GM13976 (cell line): ENCODE results near the gene CCDC57.
"Not testable (repeated sequence)": the region's sequence is repeated elsewhere in the genome, so short reads cannot be mapped to it uniquely, and the experiment has no call there.

Source experiments
- DNase-seq: peaks from one replicate; pipeline ENCODE4 v3.0.0; 2012; ENCODE audit warnings: low spot score
- in situ Hi-C: fragments of 300-500 bp; cut with MboI; formaldehyde crosslinking; loops from one replicate; pipeline ENCODE4 v1.12.0; 2022; ENCODE audit warnings: low sequenced_read_pairs, mixed read lengths, inconsistent platforms; ENCODE audit not compliant: unreplicated experiment
- TF ChIP-seq, protein P1 (sequence below): IDR thresholded peaks from 2 replicates; pipeline ENCODE4 v1.5.1; 2012; ENCODE audit warnings: borderline replicate concordance, mild to moderate bottlenecking; ENCODE audit not compliant: insufficient read depth; ENCODE audit errors: extremely low read depth, missing control alignments, control extremely low read depth

The CCDC57 gene

DNA sequence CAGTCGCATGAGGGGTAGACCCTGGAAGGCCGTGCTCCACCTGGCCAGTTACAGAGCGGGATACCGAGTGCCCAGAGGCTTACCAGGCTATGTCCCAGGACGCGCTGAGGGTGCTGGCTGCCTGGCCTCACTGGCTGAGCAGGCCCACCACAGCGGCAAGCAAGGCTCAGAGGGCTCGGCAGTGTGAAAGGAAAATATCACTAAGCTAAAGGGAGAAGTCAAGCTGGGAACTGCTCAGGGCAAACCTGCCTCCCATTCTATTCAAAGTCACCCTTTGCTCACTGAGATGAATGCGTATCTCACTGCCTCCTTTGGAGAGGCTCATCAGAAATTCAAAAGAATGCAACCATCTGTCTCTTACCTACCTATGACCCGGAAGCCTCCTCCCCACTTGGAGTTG lies 37.4 kb downstream of the CCDC57 start:
- in situ Hi-C loops, result no loop called here
- TF ChIP-seq, protein P1, sequence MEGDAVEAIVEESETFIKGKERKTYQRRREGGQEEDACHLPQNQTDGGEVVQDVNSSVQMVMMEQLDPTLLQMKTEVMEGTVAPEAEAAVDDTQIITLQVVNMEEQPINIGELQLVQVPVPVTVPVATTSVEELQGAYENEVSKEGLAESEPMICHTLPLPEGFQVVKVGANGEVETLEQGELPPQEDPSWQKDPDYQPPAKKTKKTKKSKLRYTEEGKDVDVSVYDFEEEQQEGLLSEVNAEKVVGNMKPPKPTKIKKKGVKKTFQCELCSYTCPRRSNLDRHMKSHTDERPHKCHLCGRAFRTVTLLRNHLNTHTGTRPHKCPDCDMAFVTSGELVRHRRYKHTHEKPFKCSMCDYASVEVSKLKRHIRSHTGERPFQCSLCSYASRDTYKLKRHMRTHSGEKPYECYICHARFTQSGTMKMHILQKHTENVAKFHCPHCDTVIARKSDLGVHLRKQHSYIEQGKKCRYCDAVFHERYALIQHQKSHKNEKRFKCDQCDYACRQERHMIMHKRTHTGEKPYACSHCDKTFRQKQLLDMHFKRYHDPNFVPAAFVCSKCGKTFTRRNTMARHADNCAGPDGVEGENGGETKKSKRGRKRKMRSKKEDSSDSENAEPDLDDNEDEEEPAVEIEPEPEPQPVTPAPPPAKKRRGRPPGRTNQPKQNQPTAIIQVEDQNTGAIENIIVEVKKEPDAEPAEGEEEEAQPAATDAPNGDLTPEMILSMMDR, result no peak
- no peak for DNase-seq

DNA sequence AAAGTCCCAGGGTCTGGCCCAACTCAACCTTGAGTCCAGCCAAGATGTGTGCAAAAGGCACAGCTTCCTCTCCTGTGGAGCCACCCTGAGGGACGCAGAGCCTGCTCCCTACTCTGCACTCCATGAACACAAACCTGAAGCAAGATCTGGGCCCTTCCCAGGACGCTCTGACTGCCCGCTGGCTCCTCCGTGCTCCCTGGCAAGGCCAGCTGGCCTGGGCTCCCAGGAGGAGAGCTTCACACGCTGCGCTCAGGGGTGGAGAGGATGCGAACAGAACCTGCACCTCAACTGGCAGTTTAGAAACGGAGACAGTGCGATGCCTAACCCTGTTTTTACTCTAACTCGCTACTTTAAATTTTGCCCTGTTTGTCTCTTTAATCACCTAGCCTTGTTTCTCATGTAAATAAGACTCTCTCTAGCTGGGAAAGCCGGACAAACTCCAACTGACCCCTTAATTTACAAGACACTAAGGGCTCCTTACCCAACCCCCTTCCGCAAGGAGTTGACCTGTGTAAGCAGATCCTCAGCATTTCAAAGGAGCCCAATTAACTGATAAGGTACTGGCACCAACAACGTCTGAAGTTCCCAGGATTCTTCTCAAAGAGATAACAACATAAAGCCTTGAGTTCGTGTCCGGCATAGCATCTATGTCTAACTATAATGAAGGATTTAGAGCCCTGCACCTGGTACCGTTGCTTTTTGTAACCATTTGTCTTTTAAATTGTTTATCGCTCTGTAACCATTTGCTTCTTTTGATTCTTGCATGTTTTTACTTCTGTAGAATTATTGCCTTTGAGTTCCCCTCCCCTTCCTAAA lies 38.4 kb downstream of the CCDC57 start:
- in situ Hi-C loops, result not testable (repeated sequence)

GRCh38 chr17:82173351-82174041 lies 39.1 kb downstream of the CCDC57 start:
- no peak for DNase-seq
- in situ Hi-C loops, result no loop called here
- TF ChIP-seq, protein P1, result no peak

More for the DNA sequence above, 38.4 kb downstream of the CCDC57 start:
- not testable (repeated sequence) for DNase-seq

DNA sequence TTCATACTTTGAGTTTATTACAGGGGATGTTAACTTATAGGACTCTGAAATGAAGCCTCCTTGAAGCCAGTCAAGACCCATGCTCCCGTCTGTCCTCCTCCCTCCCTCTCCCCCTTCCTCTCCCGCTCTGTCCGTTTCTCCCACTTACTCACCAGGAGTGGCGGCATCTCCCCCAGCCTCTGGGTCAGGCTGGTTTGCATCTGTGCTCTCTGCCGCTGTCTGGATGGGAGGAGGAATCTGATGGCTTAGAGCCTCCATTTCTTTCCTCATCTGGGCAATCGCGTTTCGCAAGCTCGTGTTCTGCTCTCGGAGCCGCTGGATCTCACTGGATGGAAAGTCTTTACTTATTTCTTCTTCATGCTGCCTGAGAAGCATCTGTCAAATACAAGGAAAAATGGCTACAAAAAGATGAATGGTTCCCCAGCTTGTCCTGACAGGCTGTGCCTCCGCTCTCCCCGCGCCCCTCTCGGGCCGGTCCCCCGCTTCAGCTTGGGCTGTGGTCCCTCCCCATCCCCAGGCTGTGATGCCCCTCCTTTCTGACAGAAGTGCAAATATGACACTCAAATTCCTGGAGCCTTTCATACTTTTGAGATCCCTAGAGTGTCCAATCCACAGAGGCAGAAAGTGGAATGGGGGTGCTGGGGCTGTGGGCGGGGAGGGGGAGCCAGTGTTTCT lies 40.0 kb downstream of the CCDC57 start:
- in situ Hi-C loops, result no loop called here
- TF ChIP-seq, protein P1, result no peak
- peak; percentile 10 for DNase-seq

DNA sequence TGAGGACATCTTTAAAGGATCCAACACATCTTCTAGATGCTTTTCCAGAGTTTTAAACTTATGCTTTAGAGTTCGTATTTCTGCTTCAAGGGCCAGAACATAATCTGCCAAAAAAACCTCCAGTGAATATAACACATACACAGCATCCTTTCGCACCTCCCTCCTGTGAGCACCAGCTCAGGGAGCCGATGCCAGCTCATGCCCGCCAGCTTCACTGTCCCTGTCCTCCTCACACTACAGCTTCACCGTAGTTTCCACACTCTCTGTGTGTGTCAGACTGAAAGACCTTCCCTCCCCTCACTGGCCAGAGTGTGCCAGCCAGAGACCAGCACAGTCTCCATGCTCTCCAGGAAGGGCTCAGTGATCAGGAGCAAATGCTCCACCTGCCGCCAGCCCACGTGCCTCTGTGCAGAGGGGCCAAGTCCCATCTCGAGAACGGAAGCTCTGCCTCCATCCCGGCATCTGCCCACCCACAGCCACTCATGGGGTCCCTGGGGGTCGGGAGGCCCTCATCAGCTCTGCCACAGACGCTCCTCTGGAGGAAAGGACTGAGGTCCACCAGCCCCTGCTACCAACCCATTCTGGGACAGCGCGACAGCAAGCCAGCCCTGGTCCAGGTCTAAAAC lies 40.8 kb downstream of the CCDC57 start:
- DNase-seq, result peak; percentile 19
- TF ChIP-seq, protein P1, result no peak
- in situ Hi-C loops, result no loop called here

DNA sequence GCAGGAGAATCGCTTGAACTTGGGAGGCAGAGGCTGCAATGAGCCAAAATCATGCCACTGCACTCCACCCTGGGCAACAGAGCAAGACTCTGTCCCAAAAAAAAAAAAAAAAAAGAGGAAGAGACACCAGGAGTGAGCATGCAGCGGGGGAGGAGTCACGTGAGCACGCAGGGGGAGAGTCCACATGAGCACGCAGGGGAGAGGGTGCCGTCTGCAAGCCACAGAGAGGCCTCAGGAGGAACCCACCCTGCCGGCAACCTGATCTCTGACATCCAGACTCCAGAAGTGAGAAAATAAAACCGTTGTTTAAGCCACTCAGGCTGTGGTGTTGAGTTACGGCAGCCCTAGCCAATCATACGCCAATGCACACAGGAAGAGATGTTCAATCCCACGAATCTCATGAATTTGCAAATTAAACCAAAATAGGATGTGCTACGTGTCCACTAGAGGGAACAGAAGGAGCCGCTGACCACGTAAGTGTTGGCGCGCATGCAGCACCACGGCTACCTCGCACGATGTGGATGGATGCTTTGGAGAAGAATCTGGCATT lies 42.2 kb downstream of the CCDC57 start:
- TF ChIP-seq, protein P1, result no peak
- in situ Hi-C loops, result no loop called here
- no peak for DNase-seq

DNA sequence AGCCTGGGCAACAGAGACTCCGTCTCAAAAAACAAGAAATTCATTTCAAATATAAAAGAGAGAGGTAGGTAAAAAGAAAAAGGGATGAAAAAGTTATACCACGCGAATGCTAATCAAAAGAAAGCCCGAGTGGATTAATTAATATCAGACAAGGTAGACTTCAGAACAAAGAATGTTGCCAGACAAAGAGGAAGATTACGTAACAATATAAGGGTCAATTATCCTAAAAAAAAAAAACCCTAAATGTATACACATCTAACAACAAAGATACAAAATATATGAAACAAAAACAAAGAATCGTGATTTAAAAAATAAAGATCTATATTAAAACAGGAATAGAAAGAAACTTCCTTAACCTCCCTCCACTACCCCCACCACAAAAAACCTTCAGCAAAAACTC lies 44.1 kb downstream of the CCDC57 start:
- DNase-seq, result no peak
- TF ChIP-seq, protein P1, result no peak

More for the DNA sequence above, 44.1 kb downstream of the CCDC57 start:
- in situ Hi-C loops, result no loop called here
